GM21447 (cell line): ENCODE results near the gene IDH2.
A peak's percentile ranks its signal among the peaks of the same experiment; 100 is the strongest.

Experiments used
- ATAC-seq: cut with Tn5 transposase; IDR thresholded peaks from one replicate; pipeline ENCODE4 v1.9.1; 2021; ENCODE audit not compliant: unreplicated experiment

IDH2 gene

DNA sequence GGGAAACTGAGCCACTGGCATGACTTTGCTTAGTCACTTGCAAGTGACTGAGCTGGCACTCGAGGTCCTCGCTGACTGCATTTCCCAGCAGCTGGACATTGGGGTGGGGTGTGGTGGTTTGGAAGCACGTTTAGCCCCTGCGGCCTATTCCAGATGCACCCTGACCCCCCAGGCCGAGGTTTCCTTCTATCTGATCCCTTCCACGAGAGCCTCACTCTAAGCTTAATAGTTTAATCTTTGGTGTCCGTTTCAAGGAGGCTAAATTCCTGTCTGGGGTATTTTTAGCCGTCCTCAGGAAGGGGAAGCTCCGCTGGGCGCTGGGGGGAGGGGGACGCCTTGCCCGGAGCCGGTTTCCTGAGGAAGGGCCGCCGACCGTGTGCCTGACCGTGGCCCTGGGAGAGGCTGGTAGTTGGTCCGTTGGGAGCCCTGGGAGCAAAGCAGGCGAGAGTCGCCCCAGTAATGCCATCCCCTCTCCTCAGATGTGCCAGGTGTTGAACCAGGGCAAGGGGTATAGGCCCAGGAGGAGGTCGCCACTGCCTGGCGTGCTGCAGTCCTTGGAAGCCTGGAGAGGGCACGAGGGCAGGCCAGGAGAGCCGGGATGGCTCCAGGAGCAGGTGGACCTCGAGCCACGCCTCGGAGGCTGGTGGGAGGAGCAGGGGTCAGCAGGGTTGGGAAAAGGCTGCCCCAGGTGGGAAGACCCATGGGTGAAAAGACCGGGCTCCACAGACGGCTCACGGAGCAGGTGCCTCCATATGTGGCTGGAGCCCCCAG, 37.2 kb downstream of the IDH2 start:
- no peak for ATAC-seq

DNA sequence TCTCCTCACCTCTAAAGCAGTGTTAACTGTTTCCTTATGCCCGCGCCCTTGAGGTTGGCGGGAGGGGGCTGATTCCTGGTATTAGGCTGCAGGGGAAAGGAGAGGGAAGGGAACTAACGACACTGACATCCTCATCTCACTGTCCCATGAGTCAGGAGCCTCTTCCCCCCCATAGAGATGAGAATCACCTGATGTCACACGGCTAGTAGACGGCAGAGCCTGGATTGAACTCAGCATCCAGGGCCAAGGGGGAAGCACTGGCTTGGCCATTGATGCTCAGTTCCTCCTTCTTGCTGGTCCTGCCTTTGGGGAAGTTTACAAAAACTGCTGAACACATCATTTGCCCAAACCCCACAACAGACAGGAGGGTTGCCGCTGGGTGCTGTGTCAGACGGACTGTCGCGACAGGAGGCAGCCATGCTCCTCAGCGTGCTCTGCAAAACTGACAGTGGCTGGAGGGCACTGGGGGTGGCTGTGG, 38.5 kb downstream of the IDH2 start:
- ATAC-seq = no peak

DNA sequence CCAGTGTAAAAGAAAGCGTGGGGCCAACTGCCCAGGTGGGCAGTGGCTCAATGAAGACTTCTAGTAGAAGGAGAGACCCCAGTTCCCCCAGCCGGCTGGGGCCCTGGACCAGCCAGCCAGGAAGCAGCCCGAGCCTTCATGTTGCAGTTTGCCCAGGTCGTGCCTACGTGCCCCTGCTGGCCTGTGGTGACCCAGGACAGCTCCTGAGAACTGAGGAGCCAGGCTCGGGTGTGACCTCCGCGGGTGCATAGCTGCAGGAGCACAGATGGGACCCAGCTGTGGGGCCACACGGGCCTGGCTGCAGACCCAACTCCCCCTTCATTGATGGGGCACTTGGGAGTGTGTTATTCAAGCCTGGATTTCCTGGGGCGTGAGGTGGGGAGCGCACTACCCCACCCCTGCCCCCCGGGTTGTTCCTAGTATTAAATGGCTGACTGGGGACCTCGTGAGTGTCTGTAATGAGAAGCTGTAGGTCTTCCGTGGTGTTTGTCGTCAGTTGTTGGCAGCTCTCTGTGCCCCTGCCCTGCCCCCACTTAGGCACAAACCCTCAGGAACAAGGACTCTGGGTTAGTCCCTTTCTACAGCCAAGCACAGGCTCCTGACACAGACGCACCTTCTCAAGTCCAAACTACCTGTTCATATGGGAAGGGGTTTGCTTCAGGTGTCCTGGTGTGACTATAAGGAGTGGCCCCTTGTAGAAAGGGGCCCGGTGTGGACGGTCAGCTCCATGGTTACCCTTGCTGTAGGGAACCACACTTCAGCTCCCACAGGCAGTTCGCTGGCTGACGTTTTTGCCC, 39.1 kb downstream of the IDH2 start:
- ATAC-seq = no peak

DNA sequence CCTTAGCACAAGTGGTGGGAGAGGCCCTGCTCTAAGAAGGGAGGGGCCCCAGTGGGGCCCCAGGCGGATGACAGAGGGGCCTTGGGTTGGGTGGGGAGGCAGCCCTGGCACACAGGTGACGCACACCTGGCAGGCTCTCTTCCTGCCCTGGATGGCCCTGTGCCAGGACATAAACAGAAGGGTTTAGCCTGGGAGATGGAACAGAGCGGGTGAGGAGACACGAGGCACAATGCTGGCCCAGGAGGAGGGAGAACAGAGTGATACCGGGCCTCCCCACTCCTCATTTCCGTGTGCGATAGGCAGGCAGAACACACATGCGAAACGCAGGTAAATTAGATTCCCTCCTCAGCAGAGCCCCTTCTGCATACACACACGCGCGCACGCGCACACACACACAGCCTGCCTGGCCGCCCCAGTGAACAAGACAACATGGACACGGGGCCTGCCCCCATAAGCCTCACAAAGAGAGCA, 39.8 kb downstream of the IDH2 start:
- ATAC-seq = no peak

DNA sequence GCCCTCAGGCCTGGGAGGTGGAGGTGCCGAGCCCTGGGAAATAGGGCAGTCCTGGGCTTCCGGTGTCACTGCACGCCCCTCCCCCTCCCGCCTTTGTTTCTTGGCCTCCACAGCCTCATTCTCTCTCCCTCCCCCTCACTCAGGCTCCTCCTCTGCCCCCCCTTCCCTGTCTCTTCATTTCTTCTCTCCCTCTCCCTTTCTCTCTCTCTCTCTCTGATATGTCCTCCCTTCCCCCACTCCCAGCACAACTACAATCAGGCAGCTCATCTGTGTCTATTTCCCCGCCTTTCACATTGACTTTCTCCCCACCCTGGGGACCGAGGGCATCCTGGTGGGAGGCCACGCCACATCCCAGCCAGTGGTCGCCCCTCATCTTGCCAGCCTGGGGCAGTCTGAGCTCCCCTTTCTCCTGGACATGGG, 40.2 kb downstream of the IDH2 start:
- no peak for ATAC-seq

DNA sequence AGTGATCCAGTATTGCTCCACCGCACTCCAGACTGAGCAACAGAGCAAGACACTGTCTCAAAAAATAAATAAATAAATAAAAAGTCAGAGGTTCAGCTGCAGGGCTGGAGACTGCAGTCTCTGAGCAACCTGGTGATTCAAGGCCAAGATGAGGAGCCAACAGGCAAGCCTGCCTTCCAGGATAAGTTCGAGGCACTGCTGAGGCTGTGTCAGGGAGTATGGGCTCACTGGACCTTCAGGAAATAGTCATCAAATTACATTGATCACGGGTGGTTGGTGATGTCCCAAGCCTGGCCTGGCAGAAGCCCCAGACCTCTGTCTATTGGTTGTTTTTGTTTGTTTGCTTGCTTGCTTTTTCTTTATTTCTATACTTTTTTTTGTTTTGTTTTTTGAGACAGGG, 41.5 kb downstream of the IDH2 start:
- no peak for ATAC-seq

DNA sequence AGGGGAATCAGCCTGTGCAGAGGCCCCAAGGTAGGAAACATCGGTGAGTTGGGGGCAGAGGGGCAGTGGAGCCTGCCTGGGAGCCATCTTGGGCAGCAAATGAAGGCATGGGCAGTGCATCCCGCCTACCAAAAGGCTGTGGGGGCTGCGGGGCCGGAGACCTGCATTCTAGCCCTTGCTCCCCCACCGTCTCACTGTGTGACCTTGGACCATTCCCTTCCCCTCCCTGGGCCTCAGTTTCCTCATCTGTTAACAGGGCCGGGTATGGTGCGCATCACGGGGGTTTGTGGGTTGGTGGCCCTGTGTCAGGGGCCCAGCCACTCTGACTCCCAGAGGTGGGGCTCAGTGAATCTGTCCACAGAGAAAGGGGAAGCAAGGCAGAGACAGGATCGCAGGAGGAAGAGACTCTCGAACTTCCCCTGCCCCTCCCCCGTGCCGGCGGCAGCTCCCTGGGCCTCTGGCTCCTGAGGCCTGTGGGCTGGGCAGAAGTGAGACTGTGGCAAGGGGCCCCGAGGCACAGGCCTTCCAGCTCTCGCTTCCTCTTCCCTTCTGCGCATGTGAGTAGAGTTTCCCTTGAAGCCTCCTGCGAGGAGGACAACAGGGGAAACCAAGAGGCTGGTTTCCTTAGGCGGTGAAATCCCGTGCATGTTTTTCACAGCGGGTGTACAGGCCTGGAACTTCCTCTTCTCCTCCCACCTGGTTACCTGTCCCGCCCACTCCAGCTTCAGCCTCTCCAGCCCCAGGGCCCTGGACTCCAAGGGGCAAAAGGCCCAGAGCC, 42.9 kb downstream of the IDH2 start:
- ATAC-seq = peak; percentile 80

DNA sequence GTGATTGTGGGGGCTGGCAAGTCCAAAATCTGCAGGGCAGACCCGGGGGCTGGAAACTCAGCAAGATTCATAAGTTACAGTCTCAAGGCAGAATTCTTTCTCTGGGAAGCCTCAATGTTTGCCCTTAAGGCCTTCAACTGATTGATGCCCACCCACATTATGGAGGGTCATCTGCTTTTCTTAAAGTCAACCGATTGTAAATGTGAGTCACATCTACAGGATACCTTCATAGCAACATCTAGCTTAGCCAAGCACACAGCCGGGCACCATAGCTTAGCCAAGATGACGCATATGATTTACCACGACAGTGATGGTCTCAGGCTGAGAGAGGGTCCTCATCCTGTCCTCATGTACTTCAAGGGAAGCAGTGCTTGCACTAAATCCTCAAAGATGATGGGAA, 43.5 kb downstream of the IDH2 start:
- ATAC-seq = no peak

DNA sequence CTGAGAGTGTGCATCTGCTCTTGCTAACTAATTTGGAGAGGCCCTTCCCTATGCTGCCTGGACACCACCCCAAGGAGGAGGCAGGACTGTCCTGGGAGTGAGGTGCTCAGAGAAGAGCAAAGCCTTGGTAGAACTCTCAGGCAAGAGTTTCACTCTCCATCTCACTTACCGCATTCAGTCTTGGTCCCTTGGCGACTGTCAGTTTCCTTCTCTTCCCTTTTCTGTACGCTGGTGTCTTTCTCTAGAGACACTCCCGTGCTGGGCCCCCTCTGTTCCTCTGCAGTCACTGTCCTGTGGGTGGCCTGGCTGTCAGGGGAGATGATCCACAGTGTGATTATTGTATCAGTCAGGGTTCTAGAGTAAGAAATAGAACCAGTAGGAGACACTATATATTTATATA, 44.0 kb downstream of the IDH2 start:
- peak; percentile 43 for ATAC-seq

DNA sequence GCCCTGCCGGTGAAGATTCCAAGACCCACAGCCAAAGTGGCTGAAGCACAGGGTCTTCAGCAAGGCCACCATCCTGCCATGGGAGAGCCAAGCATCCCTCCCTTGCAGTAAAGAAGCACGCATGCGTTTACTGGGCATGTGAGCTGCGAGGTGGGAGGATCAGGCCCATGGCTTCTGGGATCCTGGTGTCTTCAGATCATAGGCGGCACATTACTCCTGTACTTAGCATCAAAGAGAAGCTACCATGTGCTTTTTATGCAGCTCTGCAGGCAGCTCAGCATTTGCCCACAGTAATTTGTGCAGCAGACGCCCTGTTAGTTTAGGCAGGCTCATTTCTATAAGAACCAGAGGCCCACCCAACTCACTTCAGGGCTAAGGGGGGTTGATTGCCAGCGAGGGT, 45.7 kb downstream of the IDH2 start:
- no peak for ATAC-seq

DNA sequence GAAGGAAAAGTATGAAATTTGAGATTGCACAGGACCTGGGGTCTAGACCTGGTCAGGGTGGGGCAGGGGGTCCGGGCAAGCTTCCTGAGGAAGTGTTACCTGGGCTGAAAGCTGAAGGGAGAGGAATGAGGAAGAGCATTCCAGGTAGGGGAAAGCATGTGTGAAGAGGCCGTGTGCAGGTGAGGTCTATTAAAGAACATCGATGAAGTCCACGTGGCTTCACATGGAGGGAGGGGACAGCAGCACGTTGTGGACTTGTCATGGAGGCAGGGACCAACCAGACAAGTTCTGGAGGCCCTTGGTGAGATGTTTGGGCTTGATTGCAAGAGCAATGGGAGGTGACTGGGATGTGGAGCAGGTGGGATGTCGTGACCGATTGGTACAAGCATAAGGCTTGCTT, 47.1 kb downstream of the IDH2 start:
- no peak for ATAC-seq

DNA sequence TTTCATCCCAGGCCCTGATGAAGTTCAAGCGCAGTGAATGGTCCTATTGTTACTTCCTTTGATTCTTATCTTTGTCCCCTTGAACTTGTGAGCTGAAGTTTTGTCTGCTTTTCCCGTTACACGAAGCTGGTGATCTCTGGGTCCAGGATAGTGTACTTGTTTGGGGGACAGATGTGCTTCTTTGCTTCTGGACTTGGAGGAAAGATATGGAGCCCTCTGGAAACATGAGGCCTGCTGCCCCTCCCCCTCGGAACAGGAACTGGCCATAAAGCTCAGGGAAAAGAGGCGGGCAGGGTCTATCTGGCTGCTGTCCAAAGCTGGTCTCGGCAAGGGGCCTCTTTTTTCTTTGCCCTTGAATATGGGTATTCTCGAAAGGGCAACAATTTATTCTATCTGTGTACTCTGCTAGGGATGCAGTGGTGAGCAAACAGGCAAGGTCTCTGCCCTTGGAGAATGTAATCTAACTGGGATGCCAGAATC, 47.6 kb downstream of the IDH2 start:
- ATAC-seq = no peak

DNA sequence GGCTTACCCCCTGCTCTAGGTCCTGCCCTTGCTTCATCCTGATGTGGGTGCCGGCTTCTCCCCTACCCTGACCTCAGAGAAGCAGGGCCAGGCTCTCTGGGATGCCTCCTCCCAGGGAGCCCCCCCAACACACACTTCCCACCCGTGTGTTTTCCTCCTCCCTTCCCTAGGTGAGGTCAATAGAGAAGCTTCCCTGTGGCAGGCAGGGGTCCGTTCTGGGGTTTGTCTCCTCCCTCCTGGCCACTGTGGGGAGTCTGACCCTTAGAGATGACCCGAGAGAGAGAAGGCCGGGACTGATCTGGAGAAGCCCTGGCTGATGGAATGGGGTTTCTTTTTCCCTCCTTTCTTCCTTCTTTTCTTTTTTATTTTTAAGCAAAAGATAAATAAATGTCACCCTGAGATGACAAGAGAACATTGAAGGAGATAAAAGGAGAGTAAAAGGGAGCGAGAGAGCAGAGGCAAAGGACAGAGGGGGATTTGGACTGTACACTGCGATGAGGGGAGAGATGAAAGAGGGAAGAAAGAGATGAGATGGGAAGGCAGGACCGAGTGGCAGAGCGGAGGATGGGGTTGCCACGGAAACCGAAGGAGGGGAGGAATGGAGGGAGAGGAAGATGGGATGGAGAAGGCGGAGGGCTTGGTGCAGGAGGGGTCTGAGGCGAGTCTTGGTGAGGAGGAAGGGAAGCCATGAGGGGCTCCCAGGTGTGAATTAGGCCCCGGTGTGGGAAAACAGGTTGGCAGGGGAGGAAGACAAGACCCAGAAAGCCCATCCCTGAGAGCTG, 48.4 kb downstream of the IDH2 start:
- no peak for ATAC-seq

DNA sequence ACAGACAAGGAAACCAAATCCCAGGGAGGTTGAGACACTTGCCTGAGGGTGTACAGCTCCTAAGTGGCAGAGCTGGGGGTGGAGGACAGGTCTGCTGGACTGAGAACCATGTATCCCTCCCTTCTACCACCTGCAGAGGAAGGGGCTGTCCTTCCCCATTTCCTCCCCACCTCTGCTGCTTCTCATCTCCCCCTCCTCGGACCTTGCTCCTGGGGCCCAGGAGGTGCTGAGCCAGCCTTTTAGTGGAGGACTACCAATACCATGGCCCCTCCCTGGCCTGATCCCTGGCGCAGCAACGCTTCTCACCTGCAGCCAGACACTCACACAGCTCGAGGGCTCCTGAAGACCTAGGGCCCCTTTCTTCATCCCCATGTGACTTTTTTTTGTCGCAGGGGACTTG, 50.4 kb downstream of the IDH2 start:
- no peak for ATAC-seq

DNA sequence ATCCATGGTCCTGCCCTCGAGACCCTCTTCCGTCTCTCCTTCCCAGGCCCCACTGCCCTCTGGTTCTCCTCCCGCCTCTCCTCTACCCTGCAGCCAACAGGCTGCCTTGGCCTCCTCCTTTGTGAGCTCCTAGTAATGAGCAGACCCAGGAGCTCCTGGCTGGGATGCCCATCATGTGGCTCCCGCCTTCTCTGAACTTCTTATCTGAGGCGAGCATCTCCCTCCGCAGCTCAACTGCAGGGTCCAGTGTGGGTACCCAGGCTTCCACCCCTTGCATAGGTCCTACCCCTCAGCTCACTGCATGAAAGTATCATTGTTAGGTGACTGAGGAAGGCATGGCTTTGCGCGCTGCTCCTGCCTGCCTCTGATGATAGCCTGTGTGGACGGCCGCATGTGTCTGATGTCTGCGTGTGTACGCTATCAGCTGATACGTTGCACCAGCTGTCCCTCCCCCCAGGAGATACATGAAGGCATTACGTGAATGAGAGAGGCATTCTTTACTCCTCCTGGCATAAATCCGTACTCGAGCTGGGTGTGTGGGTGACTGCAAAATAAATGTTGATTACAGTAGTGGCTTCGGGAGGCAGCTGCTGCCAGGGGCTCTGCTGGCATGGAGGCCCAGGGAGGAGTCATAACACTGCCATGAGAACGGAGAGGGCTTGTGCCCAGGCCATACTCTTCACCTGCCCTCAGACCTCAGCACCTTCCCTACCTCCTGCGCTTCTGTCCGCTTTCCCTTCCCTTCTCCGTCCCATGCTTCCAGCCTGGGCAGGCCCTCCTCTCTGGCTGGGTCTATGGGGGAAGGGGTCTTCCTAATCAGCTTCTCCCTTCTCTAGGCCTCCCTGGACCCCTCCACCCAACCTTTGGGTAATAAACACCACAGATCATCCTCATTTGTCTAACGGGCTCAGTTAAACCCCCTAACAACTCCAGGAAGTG, 52.3 kb downstream of the IDH2 start:
- no peak for ATAC-seq

DNA sequence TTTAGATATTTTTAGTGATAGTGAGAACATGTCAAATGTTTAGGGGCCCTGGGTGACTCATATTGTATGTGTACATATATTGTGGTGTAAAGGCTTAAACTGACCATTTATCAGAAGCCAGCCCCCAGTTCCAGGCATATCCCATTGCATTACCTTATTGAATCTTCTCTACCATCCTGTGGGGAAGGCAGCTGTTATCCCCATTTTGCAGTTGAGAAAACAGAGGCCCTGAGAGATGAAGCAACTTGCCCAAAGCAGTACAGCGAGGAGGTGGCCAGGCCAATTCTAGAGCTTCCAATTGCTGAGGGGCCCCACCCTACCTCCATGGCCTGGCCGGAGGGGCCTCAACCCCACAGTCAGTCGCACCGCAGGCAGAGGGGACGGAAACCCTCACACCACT, 53.2 kb downstream of the IDH2 start:
- no peak for ATAC-seq

DNA sequence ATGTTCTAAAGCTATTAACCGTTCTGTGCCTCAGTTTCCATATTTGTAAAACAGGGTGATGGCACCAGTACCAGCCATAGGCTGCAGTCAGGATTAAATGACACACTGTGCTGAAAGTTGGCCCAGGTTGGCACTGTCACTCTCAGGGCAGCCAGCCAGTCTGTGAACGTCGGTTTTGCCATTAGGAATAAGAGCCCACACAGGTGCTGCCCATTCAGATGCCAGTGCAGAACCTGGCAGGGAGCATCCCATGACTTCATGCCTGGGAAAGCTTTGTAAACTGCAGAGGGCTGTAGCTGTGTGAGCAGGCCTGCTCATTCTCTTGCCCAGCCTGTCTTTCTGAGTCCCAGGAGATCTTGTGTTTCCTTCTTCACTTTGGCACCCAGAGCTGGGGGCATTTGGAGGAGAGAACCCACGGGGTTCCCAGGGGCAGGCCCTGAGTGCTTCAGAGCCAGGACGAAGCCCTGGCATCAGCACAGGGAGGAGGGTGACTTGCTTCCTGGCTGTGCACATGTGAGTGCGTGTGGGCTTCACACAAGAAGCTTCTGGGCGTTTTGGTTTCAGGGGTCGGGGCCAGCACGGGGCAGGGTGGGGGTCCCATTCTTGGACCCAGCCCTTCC, 54.2 kb downstream of the IDH2 start:
- ATAC-seq = no peak

DNA sequence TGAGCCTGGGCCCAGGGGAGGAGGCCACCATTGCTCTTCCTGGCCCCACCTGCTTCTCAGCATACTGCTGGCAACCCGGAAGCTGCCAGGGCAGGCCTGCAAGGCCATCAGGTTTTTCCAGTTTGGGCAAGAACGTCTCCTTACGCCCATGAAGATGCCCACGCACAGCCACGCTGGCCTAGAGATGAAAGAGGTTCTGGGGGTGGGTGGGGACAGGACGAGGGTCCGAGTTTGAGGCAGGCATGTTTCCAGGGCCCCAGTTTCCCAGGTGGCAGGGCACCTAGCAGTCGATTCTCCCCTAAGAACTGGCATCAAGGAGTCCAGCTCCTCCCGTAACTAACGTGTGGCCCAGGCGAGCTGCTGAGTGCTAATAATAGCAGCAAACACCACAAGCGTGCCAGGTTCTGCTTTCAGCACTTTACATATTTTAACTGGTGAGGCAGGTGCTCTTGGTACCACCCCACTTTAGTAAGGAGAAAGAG, 55.3 kb downstream of the IDH2 start:
- peak; percentile 80 for ATAC-seq

DNA sequence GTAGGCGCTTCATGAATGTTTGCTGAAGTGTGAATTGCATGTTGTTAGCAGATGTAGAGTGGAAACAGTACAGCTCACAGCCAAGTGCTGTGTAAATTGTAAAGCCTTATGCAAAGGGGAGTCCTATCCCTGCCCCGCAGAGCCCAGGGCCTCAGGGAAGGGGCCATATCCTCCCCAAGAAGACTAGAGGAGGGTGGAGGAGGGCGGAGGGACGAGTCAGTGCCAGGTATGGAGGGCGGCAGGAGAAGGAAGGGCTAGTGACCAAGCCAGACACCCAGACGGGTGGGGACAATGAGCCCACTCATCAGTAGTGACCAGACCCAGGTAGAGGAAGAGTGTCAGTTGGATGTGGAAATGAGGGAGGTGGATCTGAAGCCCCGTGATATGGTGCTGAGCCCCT, 56.0 kb downstream of the IDH2 start:
- ATAC-seq = no peak
